Activated CD4-positive, CD25-positive, alpha-beta regulatory T cell treated with anti-CD3 and anti-CD28 coated beads, Interleukin-2, amount 50 U/mL, for 72 hours (primary cell): ENCODE measurements around the gene TBC1D22A.

Source experiments
- DNase-seq: peaks from one replicate; pipeline ENCODE4 v3.0.0; 2021

TBC1D22A gene

GRCh38 chr22:47069270-47069669 is 306.8 kb downstream of the TBC1D22A start:
- no peak for DNase-seq

- DNase-seq, result peak; percentile 11
These were observed 308.8 kb downstream of the TBC1D22A start for GRCh38 chr22:47071078-47071806.

GRCh38 chr22:47071807-47072641 is 309.6 kb downstream of the TBC1D22A start:
- peak; percentile 16 for DNase-seq

DNA sequence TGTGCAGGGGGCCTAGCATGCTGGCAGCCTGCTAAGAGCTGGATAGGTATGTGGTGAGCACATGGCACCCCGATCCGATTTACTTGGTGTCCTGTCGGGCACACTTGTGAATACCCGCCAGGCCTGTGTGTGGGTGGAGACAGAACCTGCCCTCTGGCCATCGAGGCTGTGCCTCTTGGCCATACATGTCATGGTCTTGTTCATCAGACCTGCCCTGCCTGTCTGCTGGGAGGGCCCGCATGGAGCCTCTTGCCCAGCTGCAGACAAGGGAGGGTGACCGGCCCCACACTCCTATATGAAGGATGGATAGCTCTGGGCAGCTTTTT is 310.2 kb downstream of the TBC1D22A start:
- peak; percentile 8 for DNase-seq

DNA sequence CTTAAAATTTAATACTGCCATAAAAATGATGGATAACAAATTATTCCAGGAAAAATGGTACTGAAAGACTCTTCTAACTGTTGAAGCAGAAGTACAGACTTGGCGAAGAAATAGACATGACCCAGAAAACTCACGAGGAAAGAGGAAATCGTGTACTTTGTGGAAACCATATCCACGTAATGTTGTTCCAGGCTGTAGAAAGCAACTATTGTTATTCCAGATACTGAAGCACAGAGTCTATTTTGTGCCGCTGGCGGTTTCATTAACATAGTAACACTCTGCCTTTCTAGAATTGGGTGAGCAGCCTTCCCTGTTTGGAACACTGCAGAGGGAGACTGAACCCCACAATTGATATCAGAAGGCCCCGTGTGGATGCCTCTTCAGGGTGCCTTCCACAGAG is 310.6 kb downstream of the TBC1D22A start:
- no peak for DNase-seq

DNA sequence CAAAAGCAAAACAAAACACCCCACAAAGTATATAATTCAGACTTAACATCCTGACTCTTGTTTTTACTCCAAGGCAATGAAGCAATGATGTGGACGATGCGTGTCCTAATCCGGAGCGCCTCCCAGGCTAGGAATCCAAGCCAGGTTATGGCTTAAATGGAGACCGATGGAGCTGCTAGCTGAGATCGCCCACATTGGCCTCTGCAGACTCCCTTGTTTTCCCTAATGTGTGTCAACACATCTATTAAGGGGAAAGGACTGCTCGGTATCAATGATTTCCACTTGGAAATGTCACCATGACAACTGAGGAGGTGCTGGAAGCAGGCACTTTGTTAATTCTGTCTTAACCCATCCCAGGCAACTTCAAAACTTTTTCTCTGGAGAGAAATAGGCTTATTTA is 311.7 kb downstream of the TBC1D22A start:
- peak; percentile 6 for DNase-seq

DNA sequence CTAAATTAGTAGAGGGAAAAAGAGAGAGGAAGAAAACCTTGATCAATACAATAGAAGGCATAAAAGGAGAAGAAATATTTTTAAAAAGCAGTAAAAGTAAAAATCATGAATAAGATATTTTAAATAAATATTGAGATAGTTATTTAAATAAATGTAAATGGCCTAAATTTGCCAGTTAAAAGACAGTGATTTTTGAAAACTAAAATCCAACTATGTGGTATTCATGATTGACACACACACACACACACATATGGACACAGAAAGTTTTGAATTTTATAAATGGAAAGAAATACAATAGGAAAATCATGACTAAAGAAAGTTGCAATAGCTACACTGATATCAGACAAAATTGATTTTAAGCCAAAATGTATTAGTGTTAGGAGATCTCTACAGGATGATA is 313.1 kb downstream of the TBC1D22A start:
- no peak for DNase-seq

DNA sequence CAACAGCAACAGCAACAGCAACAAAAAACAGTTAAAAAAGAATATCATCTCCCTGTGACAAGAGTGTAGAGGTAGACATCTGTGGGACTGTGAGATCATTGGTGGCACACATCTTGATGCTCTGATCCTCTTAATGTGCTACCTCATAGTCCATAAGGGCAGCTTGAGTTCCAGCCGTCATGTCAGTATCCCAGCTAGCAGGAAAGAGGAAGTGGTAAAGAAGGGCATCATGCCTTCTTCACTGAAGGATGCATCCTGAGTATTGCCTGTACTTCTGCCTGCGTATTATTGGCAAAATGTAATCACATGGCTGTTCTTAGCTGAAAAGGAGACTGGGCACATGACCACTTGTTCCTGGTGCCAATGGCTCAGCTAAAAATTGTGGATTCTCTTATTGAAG is 314.3 kb downstream of the TBC1D22A start:
- DNase-seq, result no peak

- no peak for DNase-seq
These were observed 317.6 kb downstream of the TBC1D22A start for GRCh38 chr22:47080100-47080499.

GRCh38 chr22:47082505-47082904 is 320.1 kb downstream of the TBC1D22A start:
- no peak for DNase-seq

DNA sequence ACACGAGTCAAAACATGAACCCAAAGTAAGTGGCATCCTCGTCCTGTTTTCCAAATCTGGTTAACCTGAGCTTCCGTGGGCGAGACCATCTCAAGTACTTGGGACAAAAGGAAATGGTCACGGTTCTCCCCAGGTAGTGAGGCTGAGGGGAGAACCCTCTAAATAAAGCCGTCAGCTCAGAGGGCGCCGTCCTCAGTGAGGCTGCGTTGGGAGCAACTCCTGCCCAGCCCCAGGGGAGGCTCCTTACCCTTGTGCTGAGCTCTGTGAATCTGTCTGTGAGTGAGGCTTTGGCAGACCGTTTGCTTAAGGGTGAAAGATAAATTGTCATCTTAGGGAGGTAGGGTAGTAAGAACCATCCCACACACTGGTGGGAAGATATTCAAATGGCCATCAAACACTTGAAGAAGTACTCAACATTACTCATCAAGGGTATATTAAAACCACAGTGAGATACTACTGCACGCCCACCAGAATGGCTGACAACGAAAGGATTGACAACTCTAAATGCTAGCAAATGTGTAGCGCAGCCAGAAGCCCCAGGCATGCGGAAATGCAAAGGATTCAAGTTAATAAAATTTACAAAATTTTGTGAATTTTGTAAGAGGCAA is 321.0 kb downstream of the TBC1D22A start:
- DNase-seq, result no peak

- DNase-seq, result no peak
These were observed 321.8 kb downstream of the TBC1D22A start for GRCh38 chr22:47084226-47084625.

DNA sequence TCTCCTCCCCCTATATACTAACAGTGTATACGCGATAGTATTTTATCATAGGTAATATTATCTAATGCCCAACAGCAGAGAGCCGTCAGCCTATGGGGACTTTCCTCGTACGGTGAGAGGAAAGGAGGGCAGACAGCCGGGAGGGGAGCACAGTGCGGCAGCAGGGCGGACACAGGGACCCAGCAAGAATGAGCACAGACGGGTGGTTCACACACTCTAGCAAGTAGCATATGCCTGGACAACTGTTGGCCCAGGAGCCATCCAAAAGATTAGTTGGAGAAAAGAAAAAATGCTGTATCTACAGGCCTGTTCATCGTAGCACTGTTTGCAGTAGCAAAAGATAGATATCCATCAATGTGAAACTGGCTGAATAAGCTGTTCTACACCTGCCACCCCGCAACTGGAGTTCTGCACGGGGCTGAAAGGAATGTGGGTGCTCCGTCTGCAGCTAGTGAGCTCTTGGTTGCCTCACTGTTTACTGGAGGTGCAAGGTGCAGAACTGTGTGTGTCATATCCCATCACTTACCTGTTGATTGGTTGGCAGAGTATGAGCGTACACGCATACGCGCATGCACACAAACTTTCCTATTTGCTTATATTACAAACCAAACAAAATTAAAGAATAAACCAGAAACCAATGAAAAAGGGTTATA is 324.3 kb downstream of the TBC1D22A start:
- no peak for DNase-seq

DNA sequence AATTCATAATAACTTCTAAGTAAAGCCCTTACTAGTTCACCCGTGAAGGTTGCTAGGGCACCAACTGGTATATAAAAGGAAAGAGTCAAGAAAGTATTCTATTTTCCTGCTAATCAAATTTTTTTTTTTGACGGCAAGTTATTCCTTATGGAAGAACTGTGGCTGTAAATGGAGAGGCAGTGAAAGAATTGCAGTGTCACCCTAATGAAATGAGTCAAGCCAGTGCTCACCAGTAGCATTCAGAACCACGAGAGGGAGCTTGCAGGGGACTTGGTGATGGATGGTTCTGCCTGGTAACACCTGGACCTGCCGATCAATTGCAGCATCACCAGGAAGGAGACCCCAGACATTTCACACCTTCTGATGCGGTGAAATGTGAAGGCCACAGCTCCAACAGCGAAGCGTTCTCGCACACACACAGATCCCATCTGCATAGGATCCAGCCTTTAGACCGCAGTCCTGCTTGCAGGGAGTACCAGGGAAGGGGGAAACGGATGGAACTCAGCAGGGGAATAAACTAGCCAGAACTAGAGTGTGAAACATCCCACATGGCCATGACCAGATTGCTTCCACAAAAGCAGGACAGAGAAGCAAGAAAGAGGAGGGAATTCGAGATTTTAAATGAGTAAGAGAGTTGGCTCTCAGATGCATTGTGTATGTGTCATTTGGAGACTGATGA is 326.2 kb downstream of the TBC1D22A start:
- DNase-seq, result no peak

GRCh38 chr22:47089374-47089773 is 326.9 kb downstream of the TBC1D22A start:
- no peak for DNase-seq

DNA sequence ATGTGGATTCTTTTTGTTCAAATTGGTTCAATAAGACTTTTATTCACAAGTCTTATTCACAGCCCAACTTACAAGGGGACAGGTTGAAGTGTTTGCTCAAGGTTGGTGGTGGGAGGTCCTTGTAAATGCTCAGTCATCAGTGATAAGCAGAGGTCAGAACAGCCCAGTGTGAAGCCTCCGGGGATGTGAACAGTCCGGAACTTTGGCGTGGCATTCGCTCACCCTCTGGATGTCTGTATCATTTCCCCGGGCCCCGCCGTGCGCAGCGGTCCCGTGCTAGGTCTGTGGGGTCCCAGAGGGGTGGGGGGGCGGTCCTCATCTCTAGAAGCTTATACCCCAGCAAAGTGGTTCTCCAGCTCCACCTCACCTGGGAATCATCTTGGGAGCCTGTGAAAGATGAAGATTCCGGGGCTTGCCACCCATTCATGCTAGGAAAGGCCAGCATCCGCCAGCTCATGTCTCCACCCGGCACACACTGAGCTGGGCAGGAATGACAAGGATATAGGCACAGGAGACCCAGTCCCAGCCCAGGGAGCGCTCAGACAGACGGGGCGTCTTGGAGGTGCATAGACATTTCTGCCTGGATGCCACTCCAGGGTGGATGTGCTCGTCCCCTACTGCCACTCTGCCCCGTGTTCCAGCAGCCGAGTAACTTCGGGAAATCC is 327.5 kb downstream of the TBC1D22A start:
- no peak for DNase-seq

DNA sequence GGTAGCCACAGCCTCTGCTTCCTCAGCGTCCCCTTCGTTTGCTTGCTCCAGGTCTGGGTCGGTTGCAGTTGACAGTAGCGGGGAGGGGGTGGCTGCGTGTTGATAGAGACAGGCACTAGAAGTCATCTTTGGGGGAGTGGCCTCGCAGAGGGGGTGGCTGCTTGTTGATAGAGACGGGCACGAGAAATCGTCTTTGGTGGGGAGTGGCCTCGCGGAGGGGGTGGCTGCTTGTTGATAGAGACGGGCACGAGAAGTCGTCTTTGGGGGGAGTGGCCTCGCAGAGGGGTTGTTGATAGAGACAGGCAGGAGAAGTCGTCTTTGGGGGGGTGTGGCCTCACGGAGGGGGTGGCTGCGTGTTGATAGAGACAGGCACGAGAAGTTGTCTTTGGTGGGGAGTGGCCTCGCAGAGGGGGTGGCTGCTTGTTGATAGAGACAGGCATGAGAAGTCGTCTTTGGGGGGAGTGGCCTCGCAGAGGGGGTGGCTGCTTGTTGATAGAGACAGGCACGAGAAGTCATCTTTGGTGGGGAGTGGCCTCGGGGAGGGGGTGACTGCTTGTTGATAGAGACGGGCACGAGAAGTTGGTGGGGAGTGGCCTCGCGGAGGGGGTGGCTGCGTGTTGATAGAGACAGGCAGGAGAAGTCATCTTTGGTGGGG is 328.3 kb downstream of the TBC1D22A start:
- no peak for DNase-seq

DNA sequence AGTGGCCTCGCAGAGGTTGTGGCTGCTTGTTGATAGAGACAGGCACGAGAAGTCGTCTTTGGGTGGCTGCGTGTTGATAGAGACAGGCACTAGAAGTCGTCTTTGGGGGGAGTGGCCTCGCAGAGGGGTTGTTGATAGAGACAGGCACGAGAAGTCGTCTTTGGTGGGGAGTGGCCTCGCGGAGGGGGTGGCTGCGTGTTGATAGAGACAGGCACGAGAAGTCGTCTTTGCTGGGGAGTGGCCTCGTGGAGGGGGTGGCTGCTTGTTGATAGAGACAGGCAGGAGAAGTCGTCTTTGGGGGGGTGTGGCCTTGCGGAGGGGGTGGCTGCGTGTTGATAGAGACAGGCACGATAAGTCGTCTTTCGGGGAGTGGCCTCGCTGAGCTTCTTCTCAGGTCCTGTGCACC is 328.8 kb downstream of the TBC1D22A start:
- DNase-seq, result no peak

DNA sequence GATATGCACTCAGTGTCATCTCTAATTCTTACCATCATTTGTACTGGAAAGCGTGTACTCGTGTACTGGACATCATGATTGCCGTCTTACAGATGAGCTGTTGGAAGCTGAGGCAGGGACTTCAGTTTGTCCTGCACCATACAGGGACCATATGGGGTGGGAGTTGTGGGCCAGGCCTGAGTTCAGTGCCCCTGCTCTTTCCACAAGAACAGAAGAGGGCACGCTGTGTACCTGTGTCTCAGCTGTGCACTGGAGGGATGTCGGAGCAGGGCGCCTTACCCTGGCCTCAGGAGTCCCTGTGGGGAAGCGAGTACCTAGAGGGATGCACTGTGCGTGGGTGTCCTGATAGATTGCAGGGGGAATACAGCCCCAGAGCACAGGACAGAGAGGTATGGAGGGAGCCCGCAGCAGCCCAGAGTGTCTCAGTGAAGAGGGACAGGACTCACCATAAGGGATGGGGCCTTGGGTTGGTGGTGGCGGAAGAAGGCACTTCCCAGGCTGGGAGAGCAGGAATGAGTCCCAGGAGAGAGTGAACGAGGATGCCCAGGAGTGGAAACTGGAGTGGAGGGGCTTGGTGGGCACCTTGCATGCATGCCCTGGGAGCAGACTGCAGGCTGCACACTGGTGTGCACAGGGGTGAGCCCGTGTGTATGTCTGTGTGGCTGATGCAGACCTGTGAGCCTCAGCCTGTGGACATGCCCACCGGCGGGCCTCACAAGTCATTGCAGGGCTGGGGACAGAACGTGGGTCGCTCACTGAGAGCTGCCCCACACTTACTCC is 329.7 kb downstream of the TBC1D22A start:
- no peak for DNase-seq

- DNase-seq, result no peak
These were observed 330.5 kb downstream of the TBC1D22A start for GRCh38 chr22:47092896-47093311.

GRCh38 chr22:47093720-47094119 is 331.3 kb downstream of the TBC1D22A start:
- DNase-seq, result no peak
